CD14-positive monocyte (primary cell): Measurements from ENCODE around the gene ACADS. TPM values are rescaled to one million over a fixed set of nuclear protein-coding genes. Genes with fewer than 3 reads are reported as not detected.

Experiments used
- DNase-seq, 3 donors: peaks; one replicate each; pipeline ENCODE4 v3.0.0-alpha.2; 2011 to 2022
- H2AFZ ChIP-seq: 2 replicates; pipeline ENCODE4 v1.6.0; 2012; ENCODE audit warnings: mild to moderate bottlenecking, low read depth, low read length, inconsistent platforms; ENCODE audit not compliant: insufficient read depth, poor library complexity, severe bottlenecking
- H3K27ac ChIP-seq, 2 donors: 1 replicate in 1 of 2; 2 replicates in 1 of 2; pipeline ENCODE4 v1.5.1; 2012 to 2013; ENCODE audit warnings: low read length in 2 of 2, control low read depth in 1 of 2, inconsistent platforms in 1 of 2, low read depth in 1 of 2, mild to moderate bottlenecking in 1 of 2
- H3K27me3 ChIP-seq, 2 donors: one replicate each; pipeline versions ENCODE4 v1.6.0 to v1.6.1; 2011 to 2013; ENCODE audit warnings: low read length in 2 of 2; ENCODE audit not compliant: control insufficient read depth in 2 of 2, insufficient read depth in 2 of 2
- H3K36me3 ChIP-seq, 2 donors: replicated peaks in 1 of 2; 1 replicate in 1 of 2; 2 replicates in 1 of 2; pipeline versions ENCODE4 v1.5.1 to v1.6.1; 2012 to 2013; ENCODE audit warnings: low read length in 2 of 2, control low read depth in 1 of 2, inconsistent platforms in 1 of 2, mild to moderate bottlenecking in 1 of 2; ENCODE audit not compliant: insufficient read depth in 2 of 2, control insufficient read depth in 1 of 2
- H3K4me1 ChIP-seq, 2 donors: 1 replicate in 1 of 2; 2 replicates in 1 of 2; pipeline versions ENCODE4 v1.5.1 to v1.6.1; 2012 to 2013; ENCODE audit warnings: low read length in 2 of 2, control low read depth in 1 of 2, inconsistent platforms in 1 of 2, mild to moderate bottlenecking in 1 of 2, moderate library complexity in 1 of 2; ENCODE audit not compliant: insufficient read depth in 2 of 2, control insufficient read depth in 1 of 2
- H3K4me2 ChIP-seq: replicated peaks from 2 replicates; pipeline ENCODE3; 2012; ENCODE audit warnings: low read length, moderate library complexity, mild to moderate bottlenecking; ENCODE audit not compliant: poor library complexity, severe bottlenecking; ENCODE audit errors: extremely low read depth
- H3K4me3 ChIP-seq, 3 experiments: fragments of 200-600 bp in 1 of 3; sonication (generic) in 1 of 3; replicated peaks in 1 of 3; 1 replicate in 2 of 3; 2 replicates in 1 of 3; pipeline ENCODE4 v1.5.1; 2011 to 2013; ENCODE audit warnings: low read length in 3 of 3, mild to moderate bottlenecking in 3 of 3, control low read depth in 2 of 3, low read depth in 2 of 3, inconsistent platforms in 1 of 3, moderate library complexity in 1 of 3
- H3K79me2 ChIP-seq: 2 replicates; pipeline ENCODE4 v1.6.0; 2012; ENCODE audit warnings: mild to moderate bottlenecking, control low read depth, inconsistent platforms, low read length, moderate library complexity; ENCODE audit not compliant: insufficient read depth
- H3K9ac ChIP-seq: 2 replicates; pipeline ENCODE4 v1.6.0; 2017; ENCODE audit warnings: low read length, mild to moderate bottlenecking; ENCODE audit not compliant: insufficient read depth, poor library complexity, severe bottlenecking
- H3K9me3 ChIP-seq, 2 donors: replicated peaks in 1 of 2; 1 replicate in 1 of 2; 2 replicates in 1 of 2; pipeline versions ENCODE4 v1.5.1 to v1.6.1; 2012 to 2013; ENCODE audit warnings: low read length in 2 of 2, control low read depth in 1 of 2; ENCODE audit not compliant: control insufficient read depth in 1 of 2, insufficient read depth in 1 of 2
- H4K20me1 ChIP-seq: 2 replicates; pipeline ENCODE4 v1.6.0; 2012; ENCODE audit warnings: mild to moderate bottlenecking, low read length, control low read depth, moderate library complexity; ENCODE audit not compliant: insufficient read depth
- H3K27ac Mint-ChIP-seq, 7 donors: one replicate each; pipeline ENCODE4 v1.8.0; 2020; ENCODE audit warnings: mild to moderate bottlenecking in 7 of 7, mixed read lengths in 7 of 7, moderate library complexity in 6 of 7, inconsistent platforms in 2 of 7
- H3K27me3 Mint-ChIP-seq, 3 donors: one replicate each; pipeline ENCODE4 v1.8.0; 2021 to 2022; ENCODE audit warnings: low read depth in 3 of 3, mild to moderate bottlenecking in 3 of 3, mixed read lengths in 3 of 3, moderate library complexity in 3 of 3, inconsistent platforms in 1 of 3
- H3K36me3 Mint-ChIP-seq, 2 donors: one replicate each; pipeline ENCODE4 v1.8.0; 2020; ENCODE audit warnings: mixed read lengths in 2 of 2, inconsistent platforms in 1 of 2, mild to moderate bottlenecking in 1 of 2
- H3K4me1 Mint-ChIP-seq: one replicate; pipeline ENCODE4 v1.8.0; 2020; ENCODE audit warnings: mild to moderate bottlenecking, mixed read lengths
- H3K4me3 Mint-ChIP-seq, 2 donors: one replicate each; pipeline ENCODE4 v1.8.0; 2020; ENCODE audit warnings: mild to moderate bottlenecking in 2 of 2, mixed read lengths in 2 of 2, moderate library complexity in 1 of 2
- H3K9me3 Mint-ChIP-seq, 7 donors: one replicate each; pipeline ENCODE4 v1.8.0; 2020 to 2022; ENCODE audit warnings: mixed read lengths in 7 of 7, mild to moderate bottlenecking in 6 of 7, moderate library complexity in 6 of 7, inconsistent platforms in 2 of 7
- CTCF ChIP-seq: fragments of 200-600 bp; IDR thresholded peaks from one replicate; pipeline ENCODE4 v1.8.0; 2022; ENCODE audit warnings: antibody characterized with exemption, mild to moderate bottlenecking
- WGBS: methylation state at CpG from one replicate; pipeline ENCODE4 v1.1.5; 2013; ENCODE audit warnings: missing lambda C conversion rate; ENCODE audit not compliant: insufficient coverage; 5-methylcytosine and 5-hydroxymethylcytosine counted together
- intact Hi-C, 2 donors: fragments of 100-400 bp; cut with micrococcal nuclease; formaldehyde crosslinking; loops; one replicate each; pipeline versions ENCODE4 v1.15.0 to v1.15.1; 2023
- polyA plus RNA-seq, 3 donors: library from polyadenylated mRNA; depleted of rRNA in 1 of 3; unstranded in 2 of 3; stranded (reverse) in 1 of 3; fragments of 300-500 nt in 2 of 3; fragments of >200 nt in 1 of 3; fragmentation: Illumina TruSeq in 2 of 3; gene quantifications; 1 replicate in 2 of 3; 2 replicates in 1 of 3; pipeline ENCODE4 v1.2.3, GENCODE V29; 2012 to 2021

ACADS gene
- polyA plus RNA-seq, 3 donors = 9.2 to 25.1 (median 18.2) TPM

GRCh38 chr12:120680165-120680738, 45.4 kb upstream of the ACADS start:
- intact Hi-C loops = no loop called here
- peaks cover 40% of the 10 kb centered on the region for H3K4me1 Mint-ChIP-seq

GRCh38 chr12:120684523-120684932, 41.1 kb upstream of the ACADS start:
- H3K4me2 ChIP-seq = peak overlapping the region; percentile 95
- TF ChIP-seq CTCF = peak; percentile 28
- peak overlapping the region; percentile 34 to 35 for H3K4me3 Mint-ChIP-seq

More at GRCh38 chr12:120680165-120680738, 45.4 kb upstream of the ACADS start:
- H3K27ac Mint-ChIP-seq = peak overlapping the region in 6 of 7 donors; percentile 38 to 82 (median 66)
- no peaks in the 10 kb centered on the region for H3K36me3 Mint-ChIP-seq
- peak; percentile 34 to 66 (median 49) for DNase-seq
- H3K79me2 ChIP-seq = no peaks in the 10 kb centered on the region
- H3K27me3 ChIP-seq = no peaks in the 10 kb centered on the region
- H2AFZ ChIP-seq = peak overlapping the region; percentile 67
- H3K9ac ChIP-seq = no peak overlapping the region
- H3K4me3 ChIP-seq = peak overlapping the region in 1 of 3 experiments; percentile 32
- peak overlapping the region in 1 of 2 donors; percentile 52 for H3K4me3 Mint-ChIP-seq
- peak overlapping the region; percentile 33 for H3K4me2 ChIP-seq
- H3K4me1 ChIP-seq = peaks cover 40 to 53% of the 10 kb centered on the region in 2 donors
- peaks cover 0 to 2% (median 0%) of the 10 kb centered on the region in 7 donors for H3K9me3 Mint-ChIP-seq
- no peaks in the 10 kb centered on the region for H3K36me3 ChIP-seq
- H4K20me1 ChIP-seq = no peaks in the 10 kb centered on the region
- TF ChIP-seq CTCF = no peak
- peak overlapping the region; percentile 3 to 46 for H3K27ac ChIP-seq
- 19% methylated on average over 4 of the region's 5 CpGs for WGBS
- H3K9me3 ChIP-seq = no peaks in the 10 kb centered on the region
- H3K27me3 Mint-ChIP-seq = peaks cover 0 to 6% (median 0%) of the 10 kb centered on the region in 3 donors

More at GRCh38 chr12:120684523-120684932, 41.1 kb upstream of the ACADS start:
- Histone ChIP-seq H3K79me2 (peaks cover 24% of the 10 kb centered on the region), H2AFZ (no peak overlapping the region), H3K4me1 (peaks cover 55 to 60% of the 10 kb centered on the region in 2 donors), H3K27ac (peak overlapping the region; percentile 67 to 94), H3K27me3 (no peaks in the 10 kb centered on the region), H3K4me3 (peak overlapping the region in 1 of 3 experiments; percentile 39), H3K9me3 (no peaks in the 10 kb centered on the region), H3K36me3 (no peaks in the 10 kb centered on the region), H3K9ac (peak overlapping the region; percentile 55), H4K20me1 (peaks cover 19% of the 10 kb centered on the region)
- peak overlapping the region; percentile 94 to 99 (median 97) for H3K27ac Mint-ChIP-seq
- peaks cover 0 to 2% (median 0%) of the 10 kb centered on the region in 7 donors for H3K9me3 Mint-ChIP-seq
- no peaks in the 10 kb centered on the region for H3K36me3 Mint-ChIP-seq
- H3K4me1 Mint-ChIP-seq = peaks cover 54% of the 10 kb centered on the region
- 24% methylated on average over 4 of the region's 8 CpGs for WGBS
- peaks cover 0 to 4% (median 0%) of the 10 kb centered on the region in 3 donors for H3K27me3 Mint-ChIP-seq
- DNase-seq = peak; percentile 83 to 93 (median 93)
- intact Hi-C loops = no loop called here
